22Rv1 (cell line): ENCODE measurements around the gene CHD9NB.

ENCODE experiments used
- ZFX ChIP-seq: fragments of 450-650 bp; IDR thresholded peaks from 2 replicates; pipeline ENCODE4 v1.6.1; 2017; ENCODE audit warnings: antibody characterized with exemption, borderline replicate concordance
- TF ChIP-seq, protein P1 (sequence below): fragments of 450-650 bp; IDR thresholded peaks from 2 replicates; pipeline ENCODE4 v1.5.1; 2017; ENCODE audit warnings: mild to moderate bottlenecking

- TF ChIP-seq, protein P1, sequence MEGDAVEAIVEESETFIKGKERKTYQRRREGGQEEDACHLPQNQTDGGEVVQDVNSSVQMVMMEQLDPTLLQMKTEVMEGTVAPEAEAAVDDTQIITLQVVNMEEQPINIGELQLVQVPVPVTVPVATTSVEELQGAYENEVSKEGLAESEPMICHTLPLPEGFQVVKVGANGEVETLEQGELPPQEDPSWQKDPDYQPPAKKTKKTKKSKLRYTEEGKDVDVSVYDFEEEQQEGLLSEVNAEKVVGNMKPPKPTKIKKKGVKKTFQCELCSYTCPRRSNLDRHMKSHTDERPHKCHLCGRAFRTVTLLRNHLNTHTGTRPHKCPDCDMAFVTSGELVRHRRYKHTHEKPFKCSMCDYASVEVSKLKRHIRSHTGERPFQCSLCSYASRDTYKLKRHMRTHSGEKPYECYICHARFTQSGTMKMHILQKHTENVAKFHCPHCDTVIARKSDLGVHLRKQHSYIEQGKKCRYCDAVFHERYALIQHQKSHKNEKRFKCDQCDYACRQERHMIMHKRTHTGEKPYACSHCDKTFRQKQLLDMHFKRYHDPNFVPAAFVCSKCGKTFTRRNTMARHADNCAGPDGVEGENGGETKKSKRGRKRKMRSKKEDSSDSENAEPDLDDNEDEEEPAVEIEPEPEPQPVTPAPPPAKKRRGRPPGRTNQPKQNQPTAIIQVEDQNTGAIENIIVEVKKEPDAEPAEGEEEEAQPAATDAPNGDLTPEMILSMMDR, result no peak
- TF ChIP-seq ZFX, result no peak
Observed at GRCh38 chr16:53024045-53024444, 28.7 kb downstream of the CHD9NB start.
